Pancreas (tissue), 10 donors: Measurements from ENCODE around the gene EXOC3. TPM values are rescaled to one million over a fixed set of nuclear protein-coding genes. Genes with fewer than 3 reads are reported as not detected.
A peak's percentile ranks its signal among the peaks of the same experiment; 100 is the strongest.

Source experiments
- ATAC-seq, 4 donors: fragments of 200-7000 bp; cut with Tn5 transposase; one replicate each; pipeline versions ENCODE4 v1.8.0 to v1.9.1; 2020; ENCODE audit warnings: mild to moderate bottlenecking in 4 of 4, moderate library complexity in 4 of 4
- DNase-seq, 6 donors: peaks; one replicate each; pipeline ENCODE4 v3.0.0-alpha.2; 2020
- FAIRE-seq: peaks from 2 replicates; lab custom pipeline; 2012; peaks lifted over from hg19 to GRCh38; lab: Jason Lieb, UNC
- H3K27ac ChIP-seq, 4 donors: fragments of 200-600 bp; sonication (generic); 1 replicate in 3 of 4; 2 replicates in 1 of 4; pipeline versions ENCODE4 v1.5.0 to v1.8.0; 2020
- H3K27me3 ChIP-seq, 4 donors: fragments of 200-600 bp; one replicate each; pipeline ENCODE4 v1.8.0; 2021
- H3K36me3 ChIP-seq, 3 donors: fragments of 200-600 bp; sonication (generic) in 1 of 3; one replicate each; pipeline versions ENCODE4 v1.5.0 to v1.8.0; 2020 to 2021
- H3K4me1 ChIP-seq, 3 donors: fragments of 200-600 bp; one replicate each; pipeline ENCODE4 v1.8.0; 2021
- H3K4me3 ChIP-seq, 4 donors: fragments of 200-600 bp; sonication (generic) in 2 of 4; one replicate each; pipeline versions ENCODE4 v1.5.0 to v1.8.0; 2020 to 2021
- H3K9me3 ChIP-seq, 4 donors: fragments of 200-600 bp; one replicate each; pipeline ENCODE4 v1.8.0; 2021
- WGBS, 2 donors: extraction: QIAGEN DNeasy Blood & Tissue Kit; methylation state at CpG; one replicate each; pipeline ENCODE4 v1.1.7; 2013; 5-methylcytosine and 5-hydroxymethylcytosine counted together
- intact Hi-C, 3 donors: fragments of 100-400 bp; cut with DNase I; formaldehyde crosslinking; loops; one replicate each; pipeline versions ENCODE4 v1.11.1 to v1.14.2; 2022
- polyA plus RNA-seq, 2 donors: library from polyadenylated mRNA; stranded (reverse); fragments of 200-250 nt; gene quantifications; one replicate each; pipeline ENCODE4 v1.2.3, GENCODE V29; 2013
- total RNA-seq, 6 donors: library from RNA; stranded (reverse); fragmentation: NEBNext Ultra II Directional in 4 of 6; extraction: Animal tissue kit (Norgen Biotek cat#: 25700) in 4 of 6; gene quantifications; one replicate each; pipeline versions ENCODE4 v1.2.1 to v1.2.4, GENCODE V29; 2021 to 2023
- TF ChIP-seq, protein P1 (sequence below), 4 donors: fragments of 200-600 bp; sonication (generic) in 3 of 4; IDR thresholded peaks; one replicate each; pipeline versions ENCODE4 v1.5.0 to v1.8.0; 2021; ENCODE audit warnings: antibody characterized with exemption in 4 of 4
- donor health status: healthy with polysubstance abuse.
- donor health status: DM: no; HTN: no; CAD: no; lungs with moderate emphysema.
- donor health status: DM: no; HTN: no; CAD: no.
- donor health status: control.
- donor health status: control.
- donor health status: Bipolar disorder and iron deficiency.
- donor health status: DM: yes; HTN: yes; CAD: no.
- donor health status: DM: no; HTN: no; CAD: no.
- donor health status: DM: no; HTN: no; CAD: no.
- donor health status: DM: yes; HTN: yes; CAD: no.

EXOC3 gene
- total and polyA plus RNA-seq, 8 donors = 24.5 to 71.8 (median 38.8) TPM

DNA sequence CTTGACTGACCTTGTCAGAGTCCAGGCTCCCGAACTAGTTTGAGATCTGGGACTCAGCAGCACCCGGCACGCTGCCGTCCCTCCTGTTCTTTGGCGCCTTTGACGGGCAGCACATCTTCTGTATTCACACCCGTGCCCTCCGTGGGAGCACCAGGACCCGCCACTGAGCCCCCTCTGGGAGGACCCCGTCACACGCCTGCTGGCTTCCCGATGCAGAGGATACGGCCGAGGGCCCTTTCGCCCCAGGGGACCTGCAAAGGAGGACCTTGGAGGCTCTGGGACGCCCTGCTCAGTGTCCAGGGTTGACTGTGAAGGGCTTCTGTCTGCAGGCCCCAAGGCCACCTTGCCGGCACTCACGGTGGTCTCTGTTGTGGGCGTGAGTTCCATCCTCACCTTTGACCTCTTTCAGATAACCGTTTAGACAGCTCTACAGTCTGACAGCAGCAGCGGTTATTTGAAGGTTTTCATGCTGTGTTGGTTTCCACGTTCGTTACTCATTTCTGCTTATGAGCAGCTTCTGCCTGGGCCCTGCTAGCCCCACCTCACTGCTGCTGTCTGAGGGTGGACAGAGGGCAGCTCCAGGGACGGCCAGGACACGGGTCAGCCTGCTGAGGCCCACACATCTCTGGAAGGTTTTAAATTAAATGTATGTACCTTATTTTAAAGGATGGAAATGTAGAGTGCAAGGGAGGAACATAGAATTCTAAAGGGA, 12.6 kb upstream of the EXOC3 start:
- FAIRE-seq = no peak
- intact Hi-C loops = no loop called here
- Histone ChIP-seq H3K4me3 (no peak overlapping the region), H3K4me1 (no peaks in the 10 kb centered on the region), H3K9me3 (no peaks in the 10 kb centered on the region), H3K27me3 (no peaks in the 10 kb centered on the region), H3K27ac (no peak overlapping the region), H3K36me3 (no peaks in the 10 kb centered on the region)
- TF ChIP-seq, protein P1, sequence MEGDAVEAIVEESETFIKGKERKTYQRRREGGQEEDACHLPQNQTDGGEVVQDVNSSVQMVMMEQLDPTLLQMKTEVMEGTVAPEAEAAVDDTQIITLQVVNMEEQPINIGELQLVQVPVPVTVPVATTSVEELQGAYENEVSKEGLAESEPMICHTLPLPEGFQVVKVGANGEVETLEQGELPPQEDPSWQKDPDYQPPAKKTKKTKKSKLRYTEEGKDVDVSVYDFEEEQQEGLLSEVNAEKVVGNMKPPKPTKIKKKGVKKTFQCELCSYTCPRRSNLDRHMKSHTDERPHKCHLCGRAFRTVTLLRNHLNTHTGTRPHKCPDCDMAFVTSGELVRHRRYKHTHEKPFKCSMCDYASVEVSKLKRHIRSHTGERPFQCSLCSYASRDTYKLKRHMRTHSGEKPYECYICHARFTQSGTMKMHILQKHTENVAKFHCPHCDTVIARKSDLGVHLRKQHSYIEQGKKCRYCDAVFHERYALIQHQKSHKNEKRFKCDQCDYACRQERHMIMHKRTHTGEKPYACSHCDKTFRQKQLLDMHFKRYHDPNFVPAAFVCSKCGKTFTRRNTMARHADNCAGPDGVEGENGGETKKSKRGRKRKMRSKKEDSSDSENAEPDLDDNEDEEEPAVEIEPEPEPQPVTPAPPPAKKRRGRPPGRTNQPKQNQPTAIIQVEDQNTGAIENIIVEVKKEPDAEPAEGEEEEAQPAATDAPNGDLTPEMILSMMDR (IDR thresholded peaks at IDR 0.05) = no peak
- 66 to 75% methylated on average over 25 of the region's 25 CpGs for WGBS, 2 donors
- ATAC-seq = no peak
- peak in 1 of 6 donors; percentile 35 for DNase-seq

DNA sequence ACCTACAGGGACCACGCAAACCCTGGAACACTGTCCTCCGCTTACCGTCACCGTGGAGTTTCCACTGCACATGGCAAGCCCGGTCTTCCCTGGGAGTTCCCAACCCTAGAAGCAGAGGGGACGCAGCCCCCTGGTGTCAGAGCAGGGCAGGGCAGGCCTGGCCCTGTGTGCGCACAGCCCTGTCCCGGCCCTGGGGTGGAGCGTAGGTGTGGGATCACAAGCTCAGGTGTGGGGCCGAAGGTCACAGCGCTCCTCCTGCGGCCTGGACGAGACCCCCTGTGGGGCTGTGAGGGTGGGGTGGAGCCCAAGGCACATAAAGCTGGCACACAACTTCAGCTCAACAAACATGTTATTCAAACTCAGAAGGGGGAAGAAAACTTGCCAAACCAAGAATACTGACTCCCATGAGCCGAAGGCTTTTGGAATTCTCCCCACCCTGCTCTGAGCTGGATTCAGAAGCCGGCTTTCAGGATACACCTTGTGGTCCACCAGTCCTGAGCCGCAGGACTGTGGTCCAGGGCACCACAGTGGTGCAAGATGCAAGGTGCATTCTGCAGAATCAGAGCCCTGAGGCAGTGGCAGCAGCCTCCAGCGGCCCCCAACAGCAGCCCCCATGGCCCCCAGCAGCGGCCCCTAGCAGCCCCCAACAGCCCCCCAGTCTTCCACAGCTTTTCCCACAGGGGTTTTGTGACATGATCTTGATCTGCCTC, 11.8 kb upstream of the EXOC3 start:
- 32 to 39% methylated on average over 18 of the region's 18 CpGs for WGBS, 2 donors
- no peaks in the 10 kb centered on the region for H3K36me3 ChIP-seq
- H3K4me3 ChIP-seq = no peak overlapping the region
- FAIRE-seq (no peak), ATAC-seq (peak in 3 of 4 donors; percentile 72 to 83 (median 77)), DNase-seq (peak in 2 of 6 donors; percentile 58 to 70)
- TF ChIP-seq, protein P1 (IDR thresholded peaks at IDR 0.05) = peak in 2 of 4 donors; percentile 36
- H3K4me1 ChIP-seq = no peaks in the 10 kb centered on the region
- intact Hi-C loops = no loop called here
- no peaks in the 10 kb centered on the region for H3K9me3 ChIP-seq
- no peak overlapping the region for H3K27ac ChIP-seq
- no peaks in the 10 kb centered on the region for H3K27me3 ChIP-seq

DNA sequence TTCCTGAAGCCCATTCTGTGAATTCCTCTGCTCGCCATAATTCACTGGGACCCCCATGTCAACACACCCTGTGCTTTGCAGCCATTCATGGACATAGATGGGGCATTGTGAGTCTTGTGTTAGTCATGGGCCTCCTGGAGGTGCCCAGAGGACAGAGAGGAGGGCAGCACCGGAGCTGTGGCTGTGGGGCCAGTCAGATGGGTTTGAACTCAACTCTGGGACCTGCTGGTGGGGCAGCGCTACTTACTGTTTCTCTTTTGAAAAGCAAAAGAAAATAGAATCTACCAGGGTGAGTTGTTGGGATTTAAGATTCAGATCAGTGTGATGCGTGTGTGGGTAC, 11.3 kb upstream of the EXOC3 start:
- intact Hi-C loops = no loop called here
- DNase-seq (no peak), ATAC-seq (no peak), FAIRE-seq (no peak)
- Histone ChIP-seq H3K4me3 (no peak overlapping the region), H3K27ac (no peak overlapping the region), H3K4me1 (no peaks in the 10 kb centered on the region), H3K27me3 (no peaks in the 10 kb centered on the region), H3K36me3 (no peaks in the 10 kb centered on the region), H3K9me3 (no peaks in the 10 kb centered on the region)
- TF ChIP-seq, protein P1 (IDR thresholded peaks at IDR 0.05) = no peak
- 90 to 94% methylated on average over 4 of the region's 4 CpGs for WGBS, 2 donors

DNA sequence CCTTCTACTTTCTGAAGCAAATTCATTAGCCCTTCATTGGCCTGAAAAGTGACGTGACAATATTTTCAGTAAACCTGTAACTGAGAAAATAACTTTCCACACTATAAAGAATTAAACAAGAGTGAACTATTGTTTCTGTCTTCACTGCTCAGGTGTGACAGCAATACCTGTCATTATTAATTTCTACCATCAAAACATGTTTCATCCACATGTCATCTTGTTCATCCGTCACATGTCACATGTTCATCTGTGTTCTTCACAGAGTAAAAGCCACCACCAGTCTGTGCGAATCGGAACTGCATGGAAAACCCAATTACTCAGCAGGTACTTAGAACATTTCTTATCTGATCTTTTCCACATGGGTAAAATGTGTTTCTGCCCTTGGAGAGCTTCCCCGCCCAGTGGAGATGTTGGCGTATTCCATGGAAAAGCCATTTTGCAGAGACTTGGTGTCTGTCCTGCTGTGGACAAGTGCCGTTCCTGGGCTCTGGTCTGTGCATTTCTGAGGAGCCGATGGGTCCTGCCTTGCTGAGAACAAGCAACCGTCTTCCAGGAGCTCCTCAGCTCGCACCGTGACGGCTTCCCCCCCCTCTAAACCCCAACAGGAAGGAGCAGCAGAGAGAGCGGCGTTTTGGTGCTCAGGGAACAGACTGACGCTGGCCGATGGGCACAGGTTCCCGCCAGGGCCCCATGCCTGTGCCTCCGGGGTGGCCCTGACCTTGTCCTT, 10.6 kb upstream of the EXOC3 start:
- H3K9me3 ChIP-seq = no peaks in the 10 kb centered on the region
- H3K27ac ChIP-seq = no peak overlapping the region
- FAIRE-seq = no peak
- no peak for DNase-seq
- ATAC-seq = no peak
- intact Hi-C loops = no loop called here
- TF ChIP-seq, protein P1 (IDR thresholded peaks at IDR 0.05) = no peak
- no peaks in the 10 kb centered on the region for H3K4me1 ChIP-seq
- no peak overlapping the region for H3K4me3 ChIP-seq
- H3K36me3 ChIP-seq = no peaks in the 10 kb centered on the region
- H3K27me3 ChIP-seq = no peaks in the 10 kb centered on the region
- WGBS, 2 donors = 62 to 68% methylated on average over 18 of the region's 18 CpGs
